Gastrocnemius medialis (tissue), 4 donors: ENCODE measurements around the gene NF2.

ENCODE experiments used
- CTCF ChIP-seq, 5 experiments: fragments of 450-650 bp in 3 of 5; fragments of 200-600 bp in 2 of 5; sonication (generic) in 2 of 5; IDR thresholded peaks in 4 of 5; conservative IDR thresholded peaks in 1 of 5; 1 replicate in 4 of 5; 2 replicates in 1 of 5; pipeline ENCODE4 v1.5.1; 2016 to 2019; ENCODE audit warnings: antibody characterized with exemption in 5 of 5, mild to moderate bottlenecking in 3 of 5, moderate library complexity in 3 of 5
- POLR2A ChIP-seq, 2 donors: fragments of 450-650 bp; IDR thresholded peaks; one replicate each; pipeline ENCODE4 v1.6.1; 2017; ENCODE audit warnings: antibody characterized with exemption in 2 of 2, mild to moderate bottlenecking in 2 of 2, moderate library complexity in 2 of 2

DNA sequence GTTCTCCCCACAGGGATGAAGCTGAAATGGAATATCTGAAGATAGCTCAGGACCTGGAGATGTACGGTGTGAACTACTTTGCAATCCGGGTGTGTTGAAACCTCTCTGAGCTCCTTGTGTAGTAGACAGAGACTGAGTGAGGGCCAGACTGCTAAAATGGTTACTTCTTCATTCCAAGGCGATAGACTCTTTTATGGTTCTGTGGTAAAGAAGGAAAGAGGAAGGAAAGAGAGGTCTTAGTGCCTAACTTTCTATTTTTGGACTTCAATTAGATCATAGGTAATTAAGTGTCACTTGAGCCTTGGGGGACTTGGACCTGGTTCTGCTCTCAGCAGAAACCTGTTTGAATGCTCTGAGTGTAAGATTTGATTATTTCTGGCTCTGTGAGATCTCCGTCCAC lies 54.7 kb downstream of the NF2 start:
- no peak for TF ChIP-seq CTCF (IDR thresholded peaks at IDR 0.05 in 4 of 5, conservative IDR thresholded peaks at IDR 0.05 in 1 of 5)
- TF ChIP-seq POLR2A (IDR thresholded peaks at IDR 0.05), result no peak
